Nucleus accumbens (tissue), 56 donors: ENCODE data around the gene BCS1L.
A peak's percentile ranks its signal among the peaks of the same experiment; 100 is the strongest.

Experiments used
- DNase-seq, 56 donors: peaks; one replicate each; lab custom pipeline; 2025; lab: John Stamatoyannopoulos, UW

BCS1L gene

GRCh38 chr2:218658671-218659257, 719 bp upstream of the BCS1L start:
- DNase-seq, result peak in 5 of 56 donors; percentile 7 to 47 (median 26)

GRCh38 chr2:218659988-218660358, 490 bp downstream of the BCS1L start:
- DNase-seq, result peak in 1 of 56 donors; percentile 31

GRCh38 chr2:218662377-218662776, 2.9 kb downstream of the BCS1L start:
- no peak for DNase-seq

GRCh38 chr2:218662827-218663226, 3.3 kb downstream of the BCS1L start:
- no peak for DNase-seq

GRCh38 chr2:218663901-218664300, 4.4 kb downstream of the BCS1L start:
- no peak for DNase-seq

GRCh38 chr2:218664653-218665052, 5.2 kb downstream of the BCS1L start:
- DNase-seq, result no peak

- no peak for DNase-seq
These were observed 11.7 kb downstream of the BCS1L start for GRCh38 chr2:218671097-218671653.

GRCh38 chr2:218671654-218672566, 12.4 kb downstream of the BCS1L start, which contains the start of the genes RNF25 and STK36:
RNF25 (minus strand) TSS chr2:218672002; CDS start chr2:218671970, 32 bp downstream.
STK36 (plus strand) TSS chr2:218672086; CDS start chr2:218672830, 744 bp downstream.
- DNase-seq, result peak in 55 of 56 donors; percentile 35 to 93 (median 84)

GRCh38 chr2:218679119-218679518, 19.6 kb downstream of the BCS1L start:
- DNase-seq, result no peak

- no peak for DNase-seq
These were observed 20.6 kb downstream of the BCS1L start for GRCh38 chr2:218680061-218680460.

GRCh38 chr2:218687400-218688060, 28.0 kb downstream of the BCS1L start:
- peak in 38 of 56 donors; percentile 4 to 79 (median 21) for DNase-seq

- DNase-seq, result no peak
These were observed 31.8 kb downstream of the BCS1L start for GRCh38 chr2:218691234-218691633.

GRCh38 chr2:218694405-218695145, 35.1 kb downstream of the BCS1L start:
- peak in 2 of 56 donors; percentile 7 to 8 for DNase-seq

GRCh38 chr2:218698885-218699284, 39.4 kb downstream of the BCS1L start:
- no peak for DNase-seq

- DNase-seq, result peak in 12 of 56 donors; percentile 7 to 48 (median 21)
These were observed 42.3 kb downstream of the BCS1L start for GRCh38 chr2:218701806-218702205.

GRCh38 chr2:218703341-218703740, 43.9 kb downstream of the BCS1L start:
- DNase-seq, result no peak

- DNase-seq, result no peak
These were observed 48.6 kb downstream of the BCS1L start for GRCh38 chr2:218708086-218708485.

- DNase-seq, result no peak
These were observed 50.4 kb downstream of the BCS1L start for GRCh38 chr2:218709908-218710307.

GRCh38 chr2:218710334-218710686, 50.8 kb downstream of the BCS1L start:
- no peak for DNase-seq
